ENCODE data around the gene PDE6B. TPM values are rescaled to one million over a fixed set of nuclear protein-coding genes. Genes with fewer than 3 reads are reported as not detected.

The PDE6B gene
- total RNA-seq, 4 donors from 2014 or later, result not detected

DNA sequence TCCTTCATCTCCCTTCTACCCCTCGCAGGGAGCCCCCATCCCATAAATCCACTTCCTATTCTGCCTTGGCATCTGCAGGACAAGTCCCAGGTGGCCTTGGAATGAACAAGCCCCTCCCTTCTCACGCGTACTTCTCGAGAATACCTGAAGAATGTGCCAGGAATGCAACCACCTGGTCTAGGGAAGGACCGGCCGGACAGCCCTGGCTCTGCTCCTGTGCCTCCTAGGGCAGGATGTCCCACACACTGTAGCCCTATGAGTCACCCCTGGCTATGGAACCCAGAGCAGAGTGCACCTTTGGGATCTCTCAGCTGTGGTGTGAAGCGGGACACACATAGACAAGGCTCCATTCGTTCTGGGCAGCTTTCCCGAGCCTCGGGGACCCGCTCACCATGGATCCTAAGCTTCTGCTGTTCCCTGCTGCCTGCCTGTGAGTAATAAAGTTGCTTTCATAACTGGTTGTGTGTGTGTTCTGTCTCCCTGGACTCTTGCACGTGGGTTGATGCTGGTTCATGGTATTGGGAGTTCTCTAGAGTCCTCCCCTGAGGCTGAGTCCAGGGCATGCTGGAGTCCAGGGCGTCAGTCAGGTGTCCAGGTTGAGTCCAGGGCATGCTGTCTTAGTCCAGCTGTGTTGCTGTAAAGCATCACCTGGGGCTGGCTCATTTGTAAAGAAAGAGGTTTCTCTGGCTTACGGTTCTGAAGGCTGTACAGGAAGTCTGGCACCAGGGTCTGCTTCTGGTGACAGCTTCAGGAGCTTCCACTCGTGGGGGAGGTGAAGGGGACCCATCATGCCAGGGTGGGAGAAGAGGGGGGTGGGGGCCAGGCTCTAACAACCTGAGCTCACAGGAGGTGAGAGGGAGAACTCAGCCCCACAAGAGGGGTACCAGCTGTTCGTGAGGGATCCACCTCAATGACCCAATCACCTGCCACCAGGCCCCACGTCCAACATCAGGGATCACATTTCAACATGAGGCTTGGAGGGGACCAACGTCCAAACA is 7.4 kb upstream of the PDE6B start:
- no peak overlapping the region for H3K27ac ChIP-seq
- no peaks in the 10 kb centered on the region for H3K4me1 ChIP-seq
- in situ Hi-C loops (cut with MboI; ENCODE audit: low sequenced_read_pairs in 4 of 4) (no loop called here), intact Hi-C loops (cut with DNase I; ENCODE audit: low total_unique reads) (no loop called here)
- H3K4me3 ChIP-seq, result no peak overlapping the region
- DNase-seq, result no peak
- H3K27me3 ChIP-seq, result peaks cover 0 to 6% (median 0%) of the 10 kb centered on the region in 3 donors
- H3K36me3 ChIP-seq, result no peaks in the 10 kb centered on the region
- H3K9me3 ChIP-seq, result no peaks in the 10 kb centered on the region
- no peak for ATAC-seq
- no peak for TF ChIP-seq POLR2A (IDR thresholded peaks at IDR 0.05)
- TF ChIP-seq, protein P1, sequence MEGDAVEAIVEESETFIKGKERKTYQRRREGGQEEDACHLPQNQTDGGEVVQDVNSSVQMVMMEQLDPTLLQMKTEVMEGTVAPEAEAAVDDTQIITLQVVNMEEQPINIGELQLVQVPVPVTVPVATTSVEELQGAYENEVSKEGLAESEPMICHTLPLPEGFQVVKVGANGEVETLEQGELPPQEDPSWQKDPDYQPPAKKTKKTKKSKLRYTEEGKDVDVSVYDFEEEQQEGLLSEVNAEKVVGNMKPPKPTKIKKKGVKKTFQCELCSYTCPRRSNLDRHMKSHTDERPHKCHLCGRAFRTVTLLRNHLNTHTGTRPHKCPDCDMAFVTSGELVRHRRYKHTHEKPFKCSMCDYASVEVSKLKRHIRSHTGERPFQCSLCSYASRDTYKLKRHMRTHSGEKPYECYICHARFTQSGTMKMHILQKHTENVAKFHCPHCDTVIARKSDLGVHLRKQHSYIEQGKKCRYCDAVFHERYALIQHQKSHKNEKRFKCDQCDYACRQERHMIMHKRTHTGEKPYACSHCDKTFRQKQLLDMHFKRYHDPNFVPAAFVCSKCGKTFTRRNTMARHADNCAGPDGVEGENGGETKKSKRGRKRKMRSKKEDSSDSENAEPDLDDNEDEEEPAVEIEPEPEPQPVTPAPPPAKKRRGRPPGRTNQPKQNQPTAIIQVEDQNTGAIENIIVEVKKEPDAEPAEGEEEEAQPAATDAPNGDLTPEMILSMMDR (IDR thresholded peaks at IDR 0.05 in 4 of 5, conservative IDR thresholded peaks at IDR 0.05 in 1 of 5), result no peak

DNA sequence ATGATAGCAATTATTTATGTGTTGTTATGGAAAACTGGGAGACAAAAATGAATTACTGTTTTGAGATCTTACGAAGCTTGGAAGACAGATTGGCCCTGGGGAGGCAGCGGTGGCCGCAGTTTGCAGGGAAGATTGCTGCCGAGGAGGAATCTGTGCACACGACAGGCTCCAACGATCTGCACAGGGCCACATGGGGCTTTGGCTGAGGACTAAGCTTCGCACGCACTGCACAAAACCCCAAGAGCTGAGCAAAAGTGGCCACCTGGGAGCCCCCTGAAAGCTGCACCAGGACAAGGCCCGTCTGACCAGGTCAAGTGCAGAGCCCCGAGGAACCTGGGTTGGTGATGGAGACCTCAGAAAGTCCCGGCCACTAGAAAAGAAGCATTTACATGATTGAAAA is 5.2 kb upstream of the PDE6B start:
- ATAC-seq (no peak), DNase-seq (no peak)
- Histone ChIP-seq H3K9me3 (no peaks in the 10 kb centered on the region), H3K4me1 (no peaks in the 10 kb centered on the region), H3K27ac (no peak overlapping the region), H3K36me3 (no peaks in the 10 kb centered on the region), H3K27me3 (peaks cover 0 to 6% (median 0%) of the 10 kb centered on the region in 3 donors), H3K4me3 (no peak overlapping the region)
- intact Hi-C loops (cut with DNase I; ENCODE audit: low total_unique reads), result no loop called here
- TF ChIP-seq, protein P1 (IDR thresholded peaks at IDR 0.05 in 4 of 5, conservative IDR thresholded peaks at IDR 0.05 in 1 of 5), result no peak
- TF ChIP-seq POLR2A (IDR thresholded peaks at IDR 0.05), result no peak
- in situ Hi-C loops (cut with MboI; ENCODE audit: low sequenced_read_pairs in 4 of 4), result no loop called here

DNA sequence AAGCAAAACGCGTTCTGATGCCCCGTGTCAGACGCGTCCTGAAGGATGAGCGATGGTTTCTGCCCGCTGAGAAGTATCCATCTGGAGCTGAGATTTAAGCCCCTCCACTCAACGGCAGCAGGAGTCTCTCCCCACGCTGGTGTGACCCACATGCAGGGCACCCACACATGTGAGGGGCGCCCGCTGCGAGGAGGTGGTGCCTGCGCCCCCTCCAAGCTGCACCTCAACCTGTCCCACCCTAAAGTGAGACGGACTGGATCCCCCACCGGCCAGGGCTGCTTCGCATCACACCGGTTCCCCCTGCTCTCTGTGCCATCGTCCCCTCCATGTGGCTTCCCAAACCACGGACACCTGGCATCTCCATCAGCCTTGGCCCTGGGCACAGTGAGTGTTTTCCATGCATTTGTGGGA is 4.5 kb upstream of the PDE6B start:
- Histone ChIP-seq H3K27me3 (peaks cover 0 to 7% (median 0%) of the 10 kb centered on the region in 3 donors), H3K9me3 (no peaks in the 10 kb centered on the region), H3K4me1 (no peaks in the 10 kb centered on the region), H3K36me3 (no peaks in the 10 kb centered on the region), H3K27ac (no peak overlapping the region), H3K4me3 (no peak overlapping the region)
- intact Hi-C loops (cut with DNase I; ENCODE audit: low total_unique reads), result no loop called here
- ATAC-seq, result no peak
- no peak for TF ChIP-seq POLR2A (IDR thresholded peaks at IDR 0.05)
- TF ChIP-seq, protein P1 (IDR thresholded peaks at IDR 0.05 in 4 of 5, conservative IDR thresholded peaks at IDR 0.05 in 1 of 5), result no peak
- DNase-seq, result no peak
- in situ Hi-C loops (cut with MboI; ENCODE audit: low sequenced_read_pairs in 4 of 4), result no loop called here

DNA sequence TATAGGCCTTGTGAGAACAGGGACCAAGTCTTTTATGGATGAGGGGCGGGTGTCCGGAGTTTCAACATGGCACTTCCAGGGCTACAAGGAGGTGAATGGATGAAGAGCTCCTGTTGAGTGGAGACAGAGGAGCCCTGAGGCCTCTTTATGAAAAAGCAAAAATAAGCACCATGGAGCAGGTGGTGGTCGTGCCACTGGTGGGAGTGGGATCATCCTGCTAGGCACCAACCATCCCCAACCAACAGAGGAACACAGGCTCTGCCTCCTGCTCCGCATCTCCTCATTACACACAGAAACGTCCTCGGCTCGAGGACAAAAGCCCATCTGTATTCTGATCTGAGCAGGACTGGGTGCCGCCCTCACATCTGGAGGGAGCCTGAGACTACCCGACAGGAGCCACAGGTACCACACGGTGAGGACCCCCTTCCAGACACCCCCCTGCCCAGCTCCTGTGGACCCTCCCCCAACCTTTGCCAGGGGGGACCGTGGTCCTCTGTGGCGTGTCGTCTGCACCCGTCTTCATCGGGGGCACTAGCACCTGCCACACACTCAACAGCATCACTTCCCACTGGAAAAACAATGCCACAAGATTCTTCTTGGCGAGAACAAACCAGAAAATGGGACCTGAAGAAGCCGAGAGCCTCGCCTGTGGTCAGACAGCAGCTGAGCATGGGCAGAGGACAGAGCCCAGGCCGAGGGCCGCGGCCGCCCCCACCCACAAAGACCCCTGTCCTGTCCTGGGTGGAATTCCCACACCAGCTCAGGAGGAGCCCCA is 3.9 kb upstream of the PDE6B start:
- in situ Hi-C loops (cut with MboI; ENCODE audit: low sequenced_read_pairs in 4 of 4), result no loop called here
- DNase-seq, result no peak

More for the DNA sequence above, 3.9 kb upstream of the PDE6B start:
- H3K27ac ChIP-seq, result no peak overlapping the region
- intact Hi-C loops (cut with DNase I; ENCODE audit: low total_unique reads), result no loop called here
- peaks cover 0 to 9% (median 3%) of the 10 kb centered on the region in 3 donors for H3K27me3 ChIP-seq
- no peak for ATAC-seq
- TF ChIP-seq, protein P1 (IDR thresholded peaks at IDR 0.05 in 4 of 5, conservative IDR thresholded peaks at IDR 0.05 in 1 of 5), result no peak
- no peak for TF ChIP-seq POLR2A (IDR thresholded peaks at IDR 0.05)
- H3K4me1 ChIP-seq, result no peaks in the 10 kb centered on the region
- H3K9me3 ChIP-seq, result no peaks in the 10 kb centered on the region
- no peak overlapping the region for H3K4me3 ChIP-seq
- no peaks in the 10 kb centered on the region for H3K36me3 ChIP-seq

Data from gastrocnemius medialis (tissue), 4 donors.